ENCODE data around the gene NFKB1.
"Not testable (repeated sequence)": the region's sequence is repeated elsewhere in the genome, so short reads cannot be mapped to it uniquely, and the experiment has no call there.

Gene NFKB1

GRCh38 chr4:102569200-102569599 is 68.0 kb downstream of the NFKB1 start:
- no peak for DNase-seq

- not testable (repeated sequence) for DNase-seq
Measured at GRCh38 chr4:102570211-102570610, 69.1 kb downstream of the NFKB1 start.

GRCh38 chr4:102572452-102572851 is 71.3 kb downstream of the NFKB1 start:
- no peak for DNase-seq

GRCh38 chr4:102574317-102574716 is 73.2 kb downstream of the NFKB1 start:
- no peak for DNase-seq

GRCh38 chr4:102575369-102576129 is 74.4 kb downstream of the NFKB1 start:
- DNase-seq: no peak

GRCh38 chr4:102578270-102578669 is 77.1 kb downstream of the NFKB1 start:
- no peak for DNase-seq

- DNase-seq: no peak
Measured at GRCh38 chr4:102578819-102579218, 77.7 kb downstream of the NFKB1 start.

- DNase-seq: no peak
Measured at GRCh38 chr4:102579794-102580462, 78.8 kb downstream of the NFKB1 start.

- no peak for DNase-seq
Measured at GRCh38 chr4:102580463-102580842, 79.3 kb downstream of the NFKB1 start.

- DNase-seq: no peak
Measured at GRCh38 chr4:102584091-102584490, 82.9 kb downstream of the NFKB1 start.

- no peak for DNase-seq
Measured at GRCh38 chr4:102585329-102585728, 84.2 kb downstream of the NFKB1 start.

- no peak for DNase-seq
Measured at GRCh38 chr4:102586002-102586643, 85.0 kb downstream of the NFKB1 start.

- DNase-seq: no peak
Measured at GRCh38 chr4:102586644-102587021, 85.5 kb downstream of the NFKB1 start.

GRCh38 chr4:102589743-102590142 is 88.6 kb downstream of the NFKB1 start:
- no peak for DNase-seq

- DNase-seq: no peak
Measured at GRCh38 chr4:102592256-102592655, 91.1 kb downstream of the NFKB1 start.

GRCh38 chr4:102593147-102593546 is 92.0 kb downstream of the NFKB1 start:
- DNase-seq: no peak

- DNase-seq: no peak
Measured at GRCh38 chr4:102594000-102594399, 92.8 kb downstream of the NFKB1 start.

- no peak for DNase-seq
Measured at GRCh38 chr4:102596532-102596931, 95.4 kb downstream of the NFKB1 start.

GRCh38 chr4:102598086-102598761 is 97.1 kb downstream of the NFKB1 start:
- DNase-seq: no peak

GRCh38 chr4:102598762-102599374 is 97.7 kb downstream of the NFKB1 start:
- DNase-seq: no peak

- no peak for DNase-seq
Measured at GRCh38 chr4:102599455-102599854, 98.3 kb downstream of the NFKB1 start.

GRCh38 chr4:102599886-102600285 is 98.7 kb downstream of the NFKB1 start:
- no peak for DNase-seq

GRCh38 chr4:102600689-102601088 is 99.5 kb downstream of the NFKB1 start:
- DNase-seq: no peak
